ENCODE measurements around the gene FGF14. TPM values are rescaled to one million over a fixed set of nuclear protein-coding genes. Genes with fewer than 3 reads are reported as not detected.

Gene FGF14
- total RNA-seq, 4 donors from 2014 or later = 0.28 to 2.3 (median 0.35) TPM; not detected in 1

DNA sequence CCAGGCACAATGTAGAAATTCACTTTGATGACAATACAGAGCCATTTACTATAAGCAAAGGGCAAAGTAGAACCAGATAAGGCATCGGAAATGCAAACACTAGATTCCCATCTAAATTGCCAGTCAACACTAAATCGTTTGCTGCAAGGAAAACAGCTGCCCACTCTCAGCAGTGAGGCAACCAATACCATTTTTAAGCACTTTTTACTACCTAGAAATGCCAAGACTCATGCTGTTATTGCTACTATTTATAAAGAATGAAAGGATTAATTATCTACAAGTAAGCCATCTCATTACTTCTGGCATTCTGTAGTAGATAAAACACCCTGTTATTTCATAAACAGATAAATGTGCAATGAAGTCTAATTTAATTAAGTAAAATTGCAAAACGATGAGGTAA lies 422.0 kb downstream of the FGF14 start:
- no peaks in the 10 kb centered on the region for H3K9me3 ChIP-seq
- H3K36me3 ChIP-seq = no peaks in the 10 kb centered on the region
- TF ChIP-seq, protein P1, sequence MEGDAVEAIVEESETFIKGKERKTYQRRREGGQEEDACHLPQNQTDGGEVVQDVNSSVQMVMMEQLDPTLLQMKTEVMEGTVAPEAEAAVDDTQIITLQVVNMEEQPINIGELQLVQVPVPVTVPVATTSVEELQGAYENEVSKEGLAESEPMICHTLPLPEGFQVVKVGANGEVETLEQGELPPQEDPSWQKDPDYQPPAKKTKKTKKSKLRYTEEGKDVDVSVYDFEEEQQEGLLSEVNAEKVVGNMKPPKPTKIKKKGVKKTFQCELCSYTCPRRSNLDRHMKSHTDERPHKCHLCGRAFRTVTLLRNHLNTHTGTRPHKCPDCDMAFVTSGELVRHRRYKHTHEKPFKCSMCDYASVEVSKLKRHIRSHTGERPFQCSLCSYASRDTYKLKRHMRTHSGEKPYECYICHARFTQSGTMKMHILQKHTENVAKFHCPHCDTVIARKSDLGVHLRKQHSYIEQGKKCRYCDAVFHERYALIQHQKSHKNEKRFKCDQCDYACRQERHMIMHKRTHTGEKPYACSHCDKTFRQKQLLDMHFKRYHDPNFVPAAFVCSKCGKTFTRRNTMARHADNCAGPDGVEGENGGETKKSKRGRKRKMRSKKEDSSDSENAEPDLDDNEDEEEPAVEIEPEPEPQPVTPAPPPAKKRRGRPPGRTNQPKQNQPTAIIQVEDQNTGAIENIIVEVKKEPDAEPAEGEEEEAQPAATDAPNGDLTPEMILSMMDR (IDR thresholded peaks at IDR 0.05) = no peak
- no peak for TF ChIP-seq POLR2A (IDR thresholded peaks at IDR 0.05)
- no peaks in the 10 kb centered on the region for H3K27me3 ChIP-seq
- H3K27ac ChIP-seq = no peak overlapping the region
- peaks cover 0 to 9% (median 0%) of the 10 kb centered on the region in 4 donors for H3K4me1 ChIP-seq
- no peak for DNase-seq
- H3K4me3 ChIP-seq = no peak overlapping the region

DNA sequence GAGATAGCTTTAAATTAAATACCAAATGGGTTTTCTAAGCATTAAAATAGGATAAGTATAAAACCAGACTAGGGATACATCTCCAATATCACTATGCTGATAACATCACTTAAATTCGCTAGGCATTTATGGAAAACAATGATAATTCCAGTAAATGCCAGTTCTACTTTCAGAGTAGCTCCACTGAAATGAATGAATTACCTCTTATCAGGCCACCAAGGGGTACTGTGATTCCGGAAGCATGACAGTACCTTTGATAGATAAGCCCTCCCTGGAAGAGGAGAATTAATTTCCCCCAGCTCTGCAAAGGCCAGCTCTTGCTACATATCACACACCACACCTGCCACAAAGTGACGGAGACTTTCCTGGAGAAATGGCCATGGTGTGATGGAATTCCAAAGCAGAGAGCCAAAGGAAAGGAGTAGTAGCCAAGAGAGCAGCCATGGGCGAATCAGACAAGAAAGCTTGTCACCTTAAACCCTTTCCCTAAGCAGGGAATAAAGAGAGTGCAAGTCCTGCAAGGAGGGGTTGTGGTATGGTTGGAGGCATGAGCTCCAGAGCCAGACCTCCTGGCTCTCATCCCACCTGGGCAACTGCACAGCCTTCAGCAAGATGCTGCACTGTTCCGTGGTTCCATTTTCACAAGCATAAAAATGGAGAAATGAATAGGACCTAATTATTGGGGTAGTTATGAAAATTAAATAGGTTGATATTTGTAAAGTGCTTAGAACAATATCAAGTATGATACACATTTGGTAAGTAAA lies 423.1 kb downstream of the FGF14 start:
- H3K9me3 ChIP-seq = no peaks in the 10 kb centered on the region
- no peak overlapping the region for H3K27ac ChIP-seq
- H3K36me3 ChIP-seq = no peaks in the 10 kb centered on the region
- peaks cover 0 to 9% (median 0%) of the 10 kb centered on the region in 4 donors for H3K4me1 ChIP-seq
- no peak overlapping the region for H3K4me3 ChIP-seq
- H3K27me3 ChIP-seq = no peaks in the 10 kb centered on the region
- TF ChIP-seq POLR2A (IDR thresholded peaks at IDR 0.05) = no peak
- TF ChIP-seq, protein P1 (IDR thresholded peaks at IDR 0.05) = no peak
- DNase-seq = no peak

DNA sequence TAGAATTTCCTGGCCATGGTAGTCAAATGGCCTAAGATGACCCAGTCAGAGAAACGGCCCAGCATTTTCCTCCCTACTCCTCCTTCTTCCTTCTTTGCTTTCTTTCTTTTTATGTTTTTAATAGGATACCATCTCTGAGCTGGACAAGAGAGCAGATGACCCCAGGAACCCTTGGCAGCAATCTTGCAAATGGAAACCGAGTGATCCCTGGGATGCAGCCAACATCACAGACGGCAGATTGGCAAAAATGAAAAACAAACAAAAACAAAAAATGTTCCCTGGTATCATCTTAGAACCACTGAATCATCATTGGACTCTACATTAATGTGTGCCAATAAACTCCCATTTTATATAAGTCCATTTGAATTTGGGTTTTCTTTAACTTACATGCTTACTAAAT lies 424.4 kb downstream of the FGF14 start:
- no peaks in the 10 kb centered on the region for H3K27me3 ChIP-seq
- no peaks in the 10 kb centered on the region for H3K36me3 ChIP-seq
- H3K9me3 ChIP-seq = no peaks in the 10 kb centered on the region
- TF ChIP-seq, protein P1 (IDR thresholded peaks at IDR 0.05) = no peak
- TF ChIP-seq POLR2A (IDR thresholded peaks at IDR 0.05) = no peak
- DNase-seq = no peak
- H3K4me1 ChIP-seq = peaks cover 0 to 9% (median 0%) of the 10 kb centered on the region in 4 donors
- H3K4me3 ChIP-seq = no peak overlapping the region
- no peak overlapping the region for H3K27ac ChIP-seq

DNA sequence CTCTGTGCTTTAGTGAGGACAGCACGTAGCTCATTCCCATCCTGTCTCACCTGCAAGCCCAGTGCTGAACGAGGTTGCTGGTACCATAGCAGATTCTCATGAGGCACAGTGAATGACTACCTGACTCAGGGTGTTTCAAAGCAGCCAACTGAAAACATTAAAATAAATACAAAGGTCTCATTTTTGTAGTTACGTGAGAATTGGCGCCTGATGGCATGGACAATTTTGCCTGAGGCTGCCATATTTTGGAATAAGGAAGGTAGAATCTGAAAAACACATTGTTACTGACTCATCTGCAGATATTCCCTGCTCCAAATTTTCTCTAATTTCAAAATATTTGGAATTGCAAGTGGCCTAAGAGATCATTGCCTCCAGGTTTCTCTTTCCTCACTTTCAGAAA lies 429.7 kb downstream of the FGF14 start:
- no peak for DNase-seq
- no peak overlapping the region for H3K4me3 ChIP-seq
- H3K9me3 ChIP-seq = no peaks in the 10 kb centered on the region
- no peak overlapping the region for H3K27ac ChIP-seq
- no peaks in the 10 kb centered on the region for H3K36me3 ChIP-seq
- TF ChIP-seq, protein P1 (IDR thresholded peaks at IDR 0.05) = no peak
- no peak for TF ChIP-seq POLR2A (IDR thresholded peaks at IDR 0.05)
- H3K4me1 ChIP-seq = no peaks in the 10 kb centered on the region
- H3K27me3 ChIP-seq = no peaks in the 10 kb centered on the region

GRCh38 chr13:101970341-101970740 lies 431.5 kb downstream of the FGF14 start:
- Histone ChIP-seq H3K4me3 (no peak overlapping the region), H3K4me1 (no peaks in the 10 kb centered on the region), H3K9me3 (no peaks in the 10 kb centered on the region), H3K27ac (no peak overlapping the region), H3K27me3 (no peaks in the 10 kb centered on the region), H3K36me3 (no peaks in the 10 kb centered on the region)
- TF ChIP-seq POLR2A (IDR thresholded peaks at IDR 0.05) = no peak
- TF ChIP-seq, protein P1 (IDR thresholded peaks at IDR 0.05) = no peak
- no peak for DNase-seq

Measured in Peyer's patch (tissue), 4 donors.